MG63 (cell line): ENCODE data around the gene PARP9. TPM values are rescaled to one million over a fixed set of nuclear protein-coding genes. Genes with fewer than 3 reads are reported as not detected.

Experiments used
- DNase-seq: peaks from one replicate; pipeline ENCODE4 v3.0.0-alpha.2; 2020
- H3K27me3 ChIP-seq: fragments of 250-450 bp; sonication (Bioruptor Pico); 2 replicates; pipeline ENCODE4 v1.5.1; 2020; ENCODE audit warnings: mild to moderate bottlenecking, moderate library complexity
- H3K36me3 ChIP-seq: fragments of 250-450 bp; sonication (Bioruptor Pico); 2 replicates; pipeline ENCODE4 v1.5.1; 2020; ENCODE audit warnings: mild to moderate bottlenecking, moderate library complexity
- H3K4me3 ChIP-seq: fragments of 250-450 bp; sonication (Bioruptor Pico); 2 replicates; pipeline ENCODE4 v1.5.1; 2020; ENCODE audit warnings: mild to moderate bottlenecking, moderate library complexity
- H3K9me3 ChIP-seq: fragments of 250-450 bp; sonication (Bioruptor Pico); 2 replicates; pipeline ENCODE4 v1.5.1; 2020; ENCODE audit warnings: mild to moderate bottlenecking, moderate library complexity
- total RNA-seq: library from RNA; depleted of rRNA; stranded (reverse); fragments of >200 nt; shearing (Covaris generic); gene quantifications from 2 replicates; pipeline ENCODE4 v1.2.3, GENCODE V29; 2014; ENCODE audit warnings: low replicate concordance; rRNA removed

PARP9 gene
- total RNA-seq, result 20.8 and 40.0 TPM in 2 replicates

GRCh38 chr3:122564155-122564912 is at the start of gene PARP9, which contains the start of gene DTX3L:
Gene PARP9, minus strand, starts transcription at chr3:122564300. Its CDS starts 4,680 bp downstream, at chr3:122559620.
Gene DTX3L, plus strand, starts transcription at chr3:122564338. Its CDS starts 89 bp downstream, at chr3:122564427.
- DNase-seq, result peak; percentile 91
- Histone ChIP-seq H3K36me3 (peaks cover 52% of the 10 kb centered on the region), H3K9me3 (no peaks in the 10 kb centered on the region), H3K4me3 (peak within 1 kb of the TSS; percentile 82), H3K27me3 (no peaks in the 10 kb centered on the region)

- DNase-seq, result no peak
- Histone ChIP-seq H3K36me3 (no peaks in the 10 kb centered on the region), H3K9me3 (peaks cover 12% of the 10 kb centered on the region), H3K4me3 (no peak overlapping the region), H3K27me3 (no peaks in the 10 kb centered on the region)
Measured at GRCh38 chr3:122612696-122613095, 48.6 kb upstream of the PARP9 start.

GRCh38 chr3:122609798-122610559 is 45.9 kb upstream of the PARP9 start:
- Histone ChIP-seq H3K4me3 (peak overlapping the region; percentile 16), H3K9me3 (peaks cover 12% of the 10 kb centered on the region)

GRCh38 chr3:122608916-122609315 is 44.8 kb upstream of the PARP9 start:
- no peaks in the 10 kb centered on the region for H3K27me3 ChIP-seq
- no peaks in the 10 kb centered on the region for H3K36me3 ChIP-seq
- H3K9me3 ChIP-seq, result peaks cover 12% of the 10 kb centered on the region
- H3K4me3 ChIP-seq, result no peak overlapping the region
- no peak for DNase-seq

More at GRCh38 chr3:122609798-122610559, 45.9 kb upstream of the PARP9 start:
- peak; percentile 14 for DNase-seq
- Histone ChIP-seq H3K27me3 (no peaks in the 10 kb centered on the region), H3K36me3 (no peaks in the 10 kb centered on the region)

GRCh38 chr3:122606330-122606729 is 42.2 kb upstream of the PARP9 start:
- Histone ChIP-seq H3K9me3 (peaks cover 10% of the 10 kb centered on the region), H3K36me3 (no peaks in the 10 kb centered on the region), H3K4me3 (no peak overlapping the region), H3K27me3 (no peaks in the 10 kb centered on the region)
- no peak for DNase-seq

- no peaks in the 10 kb centered on the region for H3K36me3 ChIP-seq
- H3K27me3 ChIP-seq, result no peaks in the 10 kb centered on the region
- no peak for DNase-seq
- no peaks in the 10 kb centered on the region for H3K9me3 ChIP-seq
- H3K4me3 ChIP-seq, result no peak overlapping the region
Measured at GRCh38 chr3:122603056-122603455, 39.0 kb upstream of the PARP9 start.

- no peak for DNase-seq
- H3K36me3 ChIP-seq, result no peaks in the 10 kb centered on the region
- H3K4me3 ChIP-seq, result no peak overlapping the region
- H3K27me3 ChIP-seq, result no peaks in the 10 kb centered on the region
- no peaks in the 10 kb centered on the region for H3K9me3 ChIP-seq
Measured at GRCh38 chr3:122602011-122602710, 38.1 kb upstream of the PARP9 start.

GRCh38 chr3:122598556-122598955 is 34.5 kb upstream of the PARP9 start:
- H3K27me3 ChIP-seq, result no peaks in the 10 kb centered on the region
- no peak overlapping the region for H3K4me3 ChIP-seq
- H3K36me3 ChIP-seq, result no peaks in the 10 kb centered on the region
- DNase-seq, result no peak
- 0 out of 2 replicates have a peak, but pooled peaks cover 2% of the 10 kb centered on the region for H3K9me3 ChIP-seq

GRCh38 chr3:122598151-122598550 is 34.1 kb upstream of the PARP9 start:
- Histone ChIP-seq H3K27me3 (no peaks in the 10 kb centered on the region), H3K4me3 (no peak overlapping the region), H3K9me3 (0 out of 2 replicates have a peak, but pooled peaks cover 2% of the 10 kb centered on the region), H3K36me3 (no peaks in the 10 kb centered on the region)
- DNase-seq, result no peak

- Histone ChIP-seq H3K27me3 (no peaks in the 10 kb centered on the region), H3K4me3 (no peak overlapping the region), H3K36me3 (no peaks in the 10 kb centered on the region), H3K9me3 (0 out of 2 replicates have a peak, but pooled peaks cover 2% of the 10 kb centered on the region)
- DNase-seq, result no peak
Measured at GRCh38 chr3:122594025-122594424, 29.9 kb upstream of the PARP9 start.

- Histone ChIP-seq H3K4me3 (no peak overlapping the region), H3K9me3 (0 out of 2 replicates have a peak, but pooled peaks cover 2% of the 10 kb centered on the region), H3K27me3 (no peaks in the 10 kb centered on the region), H3K36me3 (no peaks in the 10 kb centered on the region)
- no peak for DNase-seq
Measured at GRCh38 chr3:122590610-122591009, 26.5 kb upstream of the PARP9 start.

GRCh38 chr3:122589297-122589696 is 25.2 kb upstream of the PARP9 start:
- Histone ChIP-seq H3K9me3 (no peaks in the 10 kb centered on the region), H3K36me3 (no peaks in the 10 kb centered on the region), H3K27me3 (no peaks in the 10 kb centered on the region), H3K4me3 (no peak overlapping the region)
- no peak for DNase-seq

- H3K36me3 ChIP-seq, result no peaks in the 10 kb centered on the region
- no peak overlapping the region for H3K4me3 ChIP-seq
- peaks cover 5% of the 10 kb centered on the region for H3K9me3 ChIP-seq
- H3K27me3 ChIP-seq, result no peaks in the 10 kb centered on the region
- DNase-seq, result no peak
Measured at GRCh38 chr3:122587572-122587971, 23.5 kb upstream of the PARP9 start.

GRCh38 chr3:122586773-122587485 is 22.8 kb upstream of the PARP9 start:
- H3K36me3 ChIP-seq, result no peaks in the 10 kb centered on the region
- H3K4me3 ChIP-seq, result no peak overlapping the region
- H3K9me3 ChIP-seq, result peaks cover 11% of the 10 kb centered on the region
- H3K27me3 ChIP-seq, result no peaks in the 10 kb centered on the region
- DNase-seq, result no peak

- no peaks in the 10 kb centered on the region for H3K27me3 ChIP-seq
- H3K4me3 ChIP-seq, result no peak overlapping the region
- no peaks in the 10 kb centered on the region for H3K36me3 ChIP-seq
- H3K9me3 ChIP-seq, result peaks cover 19% of the 10 kb centered on the region
- no peak for DNase-seq
Measured at GRCh38 chr3:122586098-122586497, 22.0 kb upstream of the PARP9 start.

GRCh38 chr3:122582390-122582789 is 18.3 kb upstream of the PARP9 start:
- H3K4me3 ChIP-seq, result no peak overlapping the region
- H3K27me3 ChIP-seq, result no peaks in the 10 kb centered on the region
- no peak for DNase-seq
- peaks cover 19% of the 10 kb centered on the region for H3K9me3 ChIP-seq
- H3K36me3 ChIP-seq, result no peaks in the 10 kb centered on the region
